GM21526 (cell line): ENCODE data around the gene CD46.

ENCODE experiments used
- ATAC-seq: cut with Tn5 transposase; IDR thresholded peaks from one replicate; pipeline ENCODE4 v1.9.1; 2021; ENCODE audit warnings: moderate library complexity; ENCODE audit not compliant: unreplicated experiment, low FRiP score

Gene CD46

GRCh38 chr1:207841901-207842300, 90.0 kb downstream of the CD46 start:
- no peak for ATAC-seq

GRCh38 chr1:207842506-207842905, 90.7 kb downstream of the CD46 start:
- no peak for ATAC-seq

- ATAC-seq, result no peak
These were observed 92.5 kb downstream of the CD46 start for GRCh38 chr1:207844371-207844770.
